Effector memory CD4-positive, alpha-beta T cell (primary cell): Measurements from ENCODE around the gene UVRAG.
"Not testable (repeated sequence)": the region's sequence is repeated elsewhere in the genome, so short reads cannot be mapped to it uniquely, and the experiment has no call there.

ENCODE experiments used
- DNase-seq, 3 donors: peaks; one replicate each; pipeline ENCODE4 v3.0.0-alpha.2; 2020
- H3K27ac ChIP-seq: 2 replicates; pipeline ENCODE4 v1.7.0; 2013; ENCODE audit warnings: mild to moderate bottlenecking, low read length, moderate library complexity; ENCODE audit not compliant: insufficient read depth, poor library complexity, severe bottlenecking
- H3K27me3 ChIP-seq: replicated peaks from 2 replicates; pipeline ENCODE4 v1.7.0; 2013; ENCODE audit warnings: mild to moderate bottlenecking, low read length; ENCODE audit not compliant: insufficient read depth, control insufficient read depth, poor library complexity, severe bottlenecking
- H3K36me3 ChIP-seq: 2 replicates; pipeline ENCODE4 v1.7.0; 2013; ENCODE audit warnings: mild to moderate bottlenecking, low read length, moderate library complexity; ENCODE audit not compliant: control insufficient read depth, insufficient read depth
- H3K4me1 ChIP-seq: 2 replicates; pipeline ENCODE4 v1.7.0; 2013; ENCODE audit warnings: low read length, mild to moderate bottlenecking; ENCODE audit not compliant: control insufficient read depth, insufficient read depth, poor library complexity, severe bottlenecking
- H3K4me3 ChIP-seq: 2 replicates; pipeline ENCODE4 v1.7.0; 2013; ENCODE audit warnings: low read length, low read depth, mild to moderate bottlenecking; ENCODE audit not compliant: insufficient read depth, poor library complexity, severe bottlenecking
- H3K9me3 ChIP-seq: 2 replicates; pipeline ENCODE4 v1.7.0; 2013; ENCODE audit warnings: mild to moderate bottlenecking, low read length, moderate library complexity; ENCODE audit not compliant: control insufficient read depth

UVRAG gene

GRCh38 chr11:75929706-75930105 lies 114.7 kb downstream of the UVRAG start:
- no peak for DNase-seq
- Histone ChIP-seq H3K27me3 (no peaks in the 10 kb centered on the region), H3K4me1 (no peaks in the 10 kb centered on the region), H3K36me3 (no peaks in the 10 kb centered on the region), H3K27ac (no peak overlapping the region), H3K4me3 (no peak overlapping the region), H3K9me3 (no peaks in the 10 kb centered on the region)

GRCh38 chr11:75930534-75930933 lies 115.5 kb downstream of the UVRAG start:
- H3K27me3 ChIP-seq: no peaks in the 10 kb centered on the region
- no peak overlapping the region for H3K4me3 ChIP-seq
- H3K9me3 ChIP-seq: no peaks in the 10 kb centered on the region
- H3K4me1 ChIP-seq: no peaks in the 10 kb centered on the region
- no peaks in the 10 kb centered on the region for H3K36me3 ChIP-seq
- H3K27ac ChIP-seq: no peak overlapping the region
- no peak for DNase-seq

DNA sequence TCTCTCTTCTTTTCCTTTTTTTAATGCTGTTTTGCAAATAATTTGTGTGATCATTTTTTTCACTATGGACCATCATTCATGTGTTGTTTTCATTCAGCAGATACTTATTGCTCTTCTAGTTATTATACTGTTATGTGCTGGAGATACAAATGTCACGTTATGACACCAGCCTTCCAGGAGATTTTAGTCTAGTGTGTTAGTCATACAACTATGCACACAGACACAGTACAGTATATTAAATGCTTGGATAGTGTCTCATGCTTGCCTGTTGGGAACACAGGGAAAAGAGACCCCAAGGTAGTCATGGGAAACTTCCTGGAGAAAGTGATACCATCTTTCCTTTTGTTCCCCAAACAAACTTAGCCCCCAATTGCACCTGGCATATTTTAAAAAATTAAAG lies 116.1 kb downstream of the UVRAG start:
- Histone ChIP-seq H3K36me3 (no peaks in the 10 kb centered on the region), H3K9me3 (no peaks in the 10 kb centered on the region), H3K4me1 (no peaks in the 10 kb centered on the region), H3K27ac (no peak overlapping the region), H3K27me3 (no peaks in the 10 kb centered on the region), H3K4me3 (no peak overlapping the region)
- no peak for DNase-seq

DNA sequence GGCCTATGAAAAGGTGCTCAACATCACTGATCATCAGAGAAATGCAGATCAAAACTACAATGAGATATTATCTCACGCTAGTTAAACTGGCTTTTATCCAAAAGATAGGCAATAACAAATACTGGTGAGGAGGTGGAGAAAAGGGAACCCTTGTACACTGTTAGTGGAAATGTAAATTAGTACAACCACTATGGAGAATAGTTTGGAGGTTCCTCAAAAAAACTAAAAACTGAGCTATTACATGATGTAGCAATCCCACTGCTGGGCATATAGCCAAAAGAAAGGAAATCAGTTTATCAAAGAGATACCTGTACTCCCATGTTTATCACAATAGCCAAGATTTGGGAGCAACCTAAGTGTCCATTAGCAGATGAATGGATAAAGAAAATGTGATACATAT lies 118.7 kb downstream of the UVRAG start:
- not testable (repeated sequence) for H3K27me3 ChIP-seq, H3K36me3 ChIP-seq, H3K27ac ChIP-seq, H3K9me3 ChIP-seq, DNase-seq, H3K4me3 ChIP-seq, H3K4me1 ChIP-seq

- H3K9me3 ChIP-seq: no peaks in the 10 kb centered on the region
- no peaks in the 10 kb centered on the region for H3K27me3 ChIP-seq
- no peak overlapping the region for H3K27ac ChIP-seq
- H3K4me1 ChIP-seq: no peaks in the 10 kb centered on the region
- H3K4me3 ChIP-seq: no peak overlapping the region
- no peaks in the 10 kb centered on the region for H3K36me3 ChIP-seq
- DNase-seq: no peak
These were observed 119.8 kb downstream of the UVRAG start for GRCh38 chr11:75934851-75935250.

DNA sequence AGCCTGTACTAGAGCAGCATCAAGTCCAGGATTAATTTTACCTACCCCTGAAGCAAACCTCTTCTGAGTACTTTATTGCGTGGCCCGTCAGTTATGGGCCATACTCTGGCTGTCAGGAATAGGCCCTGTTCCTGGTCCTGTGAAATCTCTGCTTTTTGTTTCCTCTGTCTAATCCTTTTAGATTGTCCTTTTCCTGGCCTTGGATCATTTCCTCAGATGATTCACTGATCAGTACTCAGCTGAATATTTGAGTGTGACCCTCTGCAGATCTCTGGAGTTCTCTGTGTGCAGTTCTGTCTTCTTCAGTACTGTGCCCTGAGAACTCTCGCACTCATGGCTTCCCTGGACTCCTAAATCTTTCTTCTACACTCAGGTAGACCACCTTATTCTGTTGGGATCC lies 123.5 kb downstream of the UVRAG start:
- Histone ChIP-seq H3K27ac (no peak overlapping the region), H3K4me3 (no peak overlapping the region), H3K36me3 (no peaks in the 10 kb centered on the region), H3K9me3 (no peaks in the 10 kb centered on the region), H3K4me1 (no peaks in the 10 kb centered on the region), H3K27me3 (no peaks in the 10 kb centered on the region)
- DNase-seq: no peak

- no peaks in the 10 kb centered on the region for H3K9me3 ChIP-seq
- no peak overlapping the region for H3K4me3 ChIP-seq
- DNase-seq: no peak
- no peaks in the 10 kb centered on the region for H3K36me3 ChIP-seq
- H3K27ac ChIP-seq: no peak overlapping the region
- H3K27me3 ChIP-seq: no peaks in the 10 kb centered on the region
- H3K4me1 ChIP-seq: no peaks in the 10 kb centered on the region
These were observed 124.5 kb downstream of the UVRAG start for GRCh38 chr11:75939516-75939915.

- no peaks in the 10 kb centered on the region for H3K36me3 ChIP-seq
- DNase-seq: no peak
- H3K4me1 ChIP-seq: no peaks in the 10 kb centered on the region
- no peak overlapping the region for H3K27ac ChIP-seq
- H3K27me3 ChIP-seq: no peaks in the 10 kb centered on the region
- no peaks in the 10 kb centered on the region for H3K9me3 ChIP-seq
- no peak overlapping the region for H3K4me3 ChIP-seq
These were observed 125.0 kb downstream of the UVRAG start for GRCh38 chr11:75939992-75940391.

GRCh38 chr11:75940911-75941310 lies 125.9 kb downstream of the UVRAG start:
- H3K36me3 ChIP-seq: no peaks in the 10 kb centered on the region
- H3K9me3 ChIP-seq: no peaks in the 10 kb centered on the region
- no peak overlapping the region for H3K4me3 ChIP-seq
- no peaks in the 10 kb centered on the region for H3K27me3 ChIP-seq
- no peak overlapping the region for H3K27ac ChIP-seq
- no peak for DNase-seq
- no peaks in the 10 kb centered on the region for H3K4me1 ChIP-seq

DNA sequence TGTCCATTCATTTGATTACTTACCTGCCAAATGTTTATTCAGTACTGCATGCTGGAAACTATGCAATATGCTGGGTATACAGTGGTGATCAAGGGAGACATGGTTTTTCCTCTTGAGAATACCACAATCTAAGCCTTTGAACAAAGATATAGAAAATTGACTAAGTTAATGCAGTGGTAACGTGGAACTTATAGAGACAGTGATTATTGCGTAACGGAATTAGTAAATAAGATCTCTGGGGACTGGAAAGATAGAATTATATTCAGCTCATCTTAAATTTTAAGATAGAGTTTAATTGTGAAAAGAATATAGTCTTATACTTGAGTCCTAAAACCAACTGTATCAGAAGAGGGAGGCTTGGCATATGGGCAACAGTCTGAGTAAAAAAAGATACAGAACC lies 129.5 kb downstream of the UVRAG start:
- H3K27me3 ChIP-seq: no peaks in the 10 kb centered on the region
- DNase-seq: no peak
- H3K4me1 ChIP-seq: no peaks in the 10 kb centered on the region
- no peak overlapping the region for H3K27ac ChIP-seq
- no peaks in the 10 kb centered on the region for H3K36me3 ChIP-seq
- H3K9me3 ChIP-seq: no peaks in the 10 kb centered on the region
- H3K4me3 ChIP-seq: no peak overlapping the region

- no peak for DNase-seq
- no peak overlapping the region for H3K27ac ChIP-seq
These were observed 130.4 kb downstream of the UVRAG start for GRCh38 chr11:75945446-75945845.

More at GRCh38 chr11:75945446-75945845, 130.4 kb downstream of the UVRAG start:
- Histone ChIP-seq H3K4me1 (no peaks in the 10 kb centered on the region), H3K36me3 (no peaks in the 10 kb centered on the region), H3K27me3 (no peaks in the 10 kb centered on the region), H3K4me3 (no peak overlapping the region), H3K9me3 (no peaks in the 10 kb centered on the region)
